HG03469 (cell line): Measurements from ENCODE around the gene PRSS56.
"Not testable (repeated sequence)": the region's sequence is repeated elsewhere in the genome, so short reads cannot be mapped to it uniquely, and the experiment has no call there.

ENCODE experiments used
- ATAC-seq: cut with Tn5 transposase; IDR thresholded peaks from one replicate; pipeline ENCODE4 v1.9.1; 2021; ENCODE audit warnings: mild to moderate bottlenecking, moderate library complexity, moderate number of reproducible peaks; ENCODE audit not compliant: unreplicated experiment

Gene PRSS56

DNA sequence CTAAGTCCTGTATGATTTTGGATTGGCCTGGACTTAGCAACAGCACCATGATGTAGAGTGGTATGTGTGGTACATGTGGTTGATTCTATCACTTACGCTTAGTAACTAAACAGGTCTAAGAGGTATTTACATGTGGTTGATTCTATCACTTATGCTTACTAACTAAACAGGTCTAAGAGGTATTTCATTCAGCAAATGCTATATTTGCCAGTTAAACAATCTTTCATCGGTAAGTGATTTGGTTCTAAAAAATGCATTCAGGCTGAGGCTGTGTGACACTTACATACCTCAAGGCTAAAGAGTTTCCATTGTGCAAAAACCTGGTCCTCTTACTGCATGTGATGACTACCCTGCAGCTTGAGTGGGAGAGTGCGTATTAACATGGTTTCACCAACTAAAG, 43.4 kb downstream of the PRSS56 start:
- ATAC-seq: no peak

GRCh38 chr2:232567721-232568120, 47.5 kb downstream of the PRSS56 start:
- no peak for ATAC-seq

GRCh38 chr2:232568161-232568560, 48.0 kb downstream of the PRSS56 start:
- ATAC-seq: no peak

DNA sequence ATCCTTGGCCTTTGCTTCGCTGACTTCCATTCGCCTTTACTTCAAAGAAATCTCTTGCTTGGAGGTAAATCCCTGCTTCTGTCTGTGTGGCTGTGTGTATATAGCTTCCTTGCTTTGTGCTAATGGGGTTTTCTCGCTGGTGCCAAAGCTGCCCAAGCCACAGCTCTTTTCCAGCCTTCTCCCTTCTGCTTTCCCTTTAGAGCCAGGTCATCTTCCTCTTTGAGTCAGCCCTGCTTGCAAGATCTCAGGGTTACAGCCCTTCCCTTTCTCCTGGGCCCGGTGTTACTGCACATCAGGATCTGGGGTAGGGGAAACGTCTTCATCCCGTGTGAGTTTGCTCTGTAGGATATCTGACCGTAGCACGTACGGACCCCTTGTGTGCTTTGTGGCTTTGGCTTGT, 49.4 kb downstream of the PRSS56 start:
- ATAC-seq: no peak

DNA sequence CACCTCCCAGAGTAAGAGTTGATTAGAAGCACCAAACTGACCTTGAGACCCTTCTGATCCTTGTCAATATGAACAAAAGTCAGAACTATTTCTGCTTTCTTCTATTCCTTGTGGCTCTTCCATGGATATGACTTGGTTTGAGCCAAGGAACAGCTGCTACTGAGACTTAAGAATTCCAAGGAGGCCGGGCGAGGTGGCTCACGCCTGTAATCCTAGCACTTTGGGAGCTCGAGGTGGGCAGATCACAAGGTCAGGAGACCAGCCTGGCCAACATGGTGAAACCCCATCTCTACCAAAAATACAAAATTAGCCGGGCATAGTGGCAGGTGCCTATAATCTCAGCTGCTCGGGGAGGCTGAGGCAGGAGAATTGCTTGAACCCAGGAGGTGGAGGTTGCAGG, 50.3 kb downstream of the PRSS56 start:
- not testable (repeated sequence) for ATAC-seq

GRCh38 chr2:232571026-232571474, 50.9 kb downstream of the PRSS56 start:
- no peak for ATAC-seq

DNA sequence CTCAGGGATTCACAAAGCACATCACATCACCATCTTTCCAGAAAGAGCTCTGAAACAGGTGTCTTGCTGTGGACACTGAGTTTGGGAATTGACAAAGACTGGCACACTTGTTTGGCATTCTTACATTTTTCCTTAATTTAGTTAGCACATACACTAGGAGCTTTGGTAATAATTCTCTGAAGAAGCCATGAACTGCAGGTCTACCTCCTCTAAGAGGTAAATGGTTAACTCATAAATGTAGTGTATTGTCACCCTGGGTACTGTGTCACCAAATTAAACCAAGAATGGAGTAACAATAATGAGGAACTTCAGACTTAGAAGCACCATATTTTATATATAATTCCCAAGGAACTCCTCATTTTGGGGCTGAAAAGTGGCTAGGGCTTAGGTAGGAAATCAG, 52.9 kb downstream of the PRSS56 start:
- no peak for ATAC-seq

GRCh38 chr2:232573771-232574435, 53.7 kb downstream of the PRSS56 start:
- no peak for ATAC-seq

- ATAC-seq: no peak
These were observed 54.7 kb downstream of the PRSS56 start for GRCh38 chr2:232574674-232575403.
